T-helper 2 cell treated with Interferon-gamma antibody and Interleukin-4, amounts not matched to agents 100 ng/mL and 5 ng/mL, for 36 hours (primary cell): Measurements from ENCODE around the gene ARL4D. TPM values are rescaled to one million over a fixed set of nuclear protein-coding genes. Genes with fewer than 3 reads are reported as not detected.

Experiments
- intact Hi-C: fragments of 100-400 bp; cut with micrococcal nuclease; formaldehyde crosslinking; loops from one replicate; pipeline ENCODE4 v1.15.1; 2023
- total RNA-seq: library from RNA; stranded (reverse); gene quantifications from 2 replicates; pipeline ENCODE4 v1.2.3, GENCODE V29; 2022

The ARL4D gene
- total RNA-seq, 1 donor from 2014 or later, result 5.6 TPM

- intact Hi-C loops, result loop anchor here (1.0 kb wide), 1 partner anchor 90 kb away; no protein-coding TSS in a partner anchor
Observed at GRCh38 chr17:43393944-43394482, 4.8 kb upstream of the ARL4D start.

GRCh38 chr17:43394696-43395095, 4.1 kb upstream of the ARL4D start:
- intact Hi-C loops, result loop anchor here (1.0 kb wide), 1 partner anchor 90 kb away; no protein-coding TSS in a partner anchor

- intact Hi-C loops, result no loop called here
Observed at GRCh38 chr17:43395165-43395564, 3.6 kb upstream of the ARL4D start.

- intact Hi-C loops, result no loop called here
Observed at GRCh38 chr17:43396491-43397060, 2.2 kb upstream of the ARL4D start.

- intact Hi-C loops, result no loop called here
Observed at GRCh38 chr17:43399839-43400328, 1.1 kb downstream of the ARL4D start.

- intact Hi-C loops, result no loop called here
Observed at GRCh38 chr17:43400943-43401717, 2.3 kb downstream of the ARL4D start.

GRCh38 chr17:43402078-43402477, 3.3 kb downstream of the ARL4D start:
- intact Hi-C loops, result no loop called here

GRCh38 chr17:43402567-43402966, 3.8 kb downstream of the ARL4D start:
- intact Hi-C loops, result no loop called here

- intact Hi-C loops, result no loop called here
Observed at GRCh38 chr17:43403846-43404245, 5.1 kb downstream of the ARL4D start.

GRCh38 chr17:43405861-43406260, 7.1 kb downstream of the ARL4D start:
- intact Hi-C loops, result no loop called here

- intact Hi-C loops, result no loop called here
Observed at GRCh38 chr17:43406676-43407645, 8.2 kb downstream of the ARL4D start.

- intact Hi-C loops, result no loop called here
Observed at GRCh38 chr17:43409131-43409530, 10.3 kb downstream of the ARL4D start.

- intact Hi-C loops, result no loop called here
Observed at GRCh38 chr17:43410557-43411368, 12.0 kb downstream of the ARL4D start.

GRCh38 chr17:43411369-43411677, 12.5 kb downstream of the ARL4D start:
- intact Hi-C loops, result no loop called here

GRCh38 chr17:43411749-43412148, 13.0 kb downstream of the ARL4D start:
- intact Hi-C loops, result no loop called here

GRCh38 chr17:43412166-43412565, 13.4 kb downstream of the ARL4D start:
- intact Hi-C loops, result no loop called here

GRCh38 chr17:43416998-43417890, 18.5 kb downstream of the ARL4D start:
- intact Hi-C loops, result no loop called here

GRCh38 chr17:43418441-43419374, 19.9 kb downstream of the ARL4D start:
- intact Hi-C loops, result no loop called here
